ENCODE measurements around the gene TANGO2. TPM values are rescaled to one million over a fixed set of nuclear protein-coding genes. Genes with fewer than 3 reads are reported as not detected.

Gene TANGO2, protein sequence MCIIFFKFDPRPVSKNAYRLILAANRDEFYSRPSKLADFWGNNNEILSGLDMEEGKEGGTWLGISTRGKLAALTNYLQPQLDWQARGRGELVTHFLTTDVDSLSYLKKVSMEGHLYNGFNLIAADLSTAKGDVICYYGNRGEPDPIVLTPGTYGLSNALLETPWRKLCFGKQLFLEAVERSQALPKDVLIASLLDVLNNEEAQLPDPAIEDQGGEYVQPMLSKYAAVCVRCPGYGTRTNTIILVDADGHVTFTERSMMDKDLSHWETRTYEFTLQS
- total RNA-seq, result 44.9 and 51.9 TPM in 2 replicates

DNA sequence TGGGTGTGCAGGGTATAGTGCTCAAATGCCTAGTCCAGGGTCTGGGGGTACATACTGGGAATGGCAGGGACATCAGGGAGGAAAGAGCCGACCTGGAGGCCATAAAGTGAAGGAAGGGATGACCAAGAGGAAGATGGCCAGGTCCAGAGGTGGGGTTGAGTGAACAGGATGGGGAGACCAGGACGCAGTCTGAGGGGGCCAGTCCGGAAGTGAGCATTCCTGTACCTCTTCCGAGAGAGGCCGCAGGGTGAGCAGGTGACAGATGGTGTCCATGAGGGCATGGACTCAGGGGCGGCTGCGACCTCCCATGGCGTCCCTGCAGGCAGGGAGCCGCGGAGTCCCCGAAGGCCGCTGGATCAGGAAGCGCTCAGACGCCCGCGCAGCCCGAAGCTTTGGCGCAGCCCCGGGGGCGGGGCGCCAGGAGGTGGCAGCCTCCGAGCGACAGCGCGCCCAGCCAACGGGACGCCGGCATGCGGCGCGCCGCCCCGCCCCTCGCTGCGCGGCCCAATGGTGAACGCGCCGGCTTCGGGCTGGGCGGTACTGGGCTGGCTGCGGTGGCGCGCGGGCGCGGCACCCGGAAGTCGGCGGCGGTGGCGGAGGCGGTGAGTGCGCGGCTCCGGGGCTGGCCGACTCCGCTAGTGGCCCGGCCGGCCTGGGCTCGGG lies at the start of gene TANGO2:
Gene TANGO2, plus strand, starts transcription at position 578 of the 663 bp plus-strand sequence. CDS start 15,689 bp downstream, outside the sequence.

DNA sequence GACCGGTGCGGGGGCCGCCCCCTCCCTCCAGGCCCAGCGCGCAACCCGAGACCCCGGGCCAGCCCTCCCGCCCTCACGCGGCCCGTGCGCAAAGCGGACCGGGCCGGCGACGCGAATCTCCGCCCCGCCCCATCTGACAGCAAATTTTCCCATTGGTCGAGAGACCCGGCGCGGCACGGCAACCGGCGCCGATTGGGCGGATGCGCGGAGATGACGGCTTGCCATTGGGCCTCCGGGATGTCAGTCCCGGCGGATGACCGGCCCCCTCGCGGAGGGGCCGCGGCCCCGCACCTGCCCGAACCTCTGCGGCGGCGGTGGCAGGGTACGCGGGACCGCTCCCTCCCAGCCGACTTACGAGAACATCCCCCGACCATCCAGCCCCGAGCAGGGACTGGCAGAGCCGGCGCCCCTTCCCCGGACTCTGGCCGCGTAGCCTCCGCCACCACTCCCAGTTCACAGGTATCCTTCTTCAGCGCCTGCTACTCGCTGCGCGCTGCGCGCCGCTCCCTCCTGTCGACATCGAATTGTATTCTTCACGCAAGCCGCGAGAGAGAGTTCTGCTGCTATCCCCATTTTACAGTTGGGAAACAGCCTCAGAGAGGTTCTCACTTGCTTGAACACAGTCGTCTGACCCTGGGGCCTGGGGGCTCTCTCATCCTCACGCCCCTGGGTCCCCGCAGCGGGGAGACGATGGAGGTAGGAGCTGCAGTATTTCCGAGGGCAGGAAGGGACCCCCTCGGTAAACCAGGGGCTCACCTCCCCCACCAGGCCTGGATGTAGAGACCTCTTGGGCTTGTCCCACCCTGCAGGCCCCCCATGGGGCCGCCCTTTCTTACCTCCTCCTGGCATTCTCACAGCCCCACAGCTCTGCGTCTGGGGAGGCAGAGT lies 3.9 kb upstream of the TANGO2 start, which contains the start of gene ARVCF:
Gene ARVCF, minus strand, starts transcription at position 90 of the 888 bp plus-strand sequence. CDS start 26,029 bp downstream, outside the sequence.

DNA sequence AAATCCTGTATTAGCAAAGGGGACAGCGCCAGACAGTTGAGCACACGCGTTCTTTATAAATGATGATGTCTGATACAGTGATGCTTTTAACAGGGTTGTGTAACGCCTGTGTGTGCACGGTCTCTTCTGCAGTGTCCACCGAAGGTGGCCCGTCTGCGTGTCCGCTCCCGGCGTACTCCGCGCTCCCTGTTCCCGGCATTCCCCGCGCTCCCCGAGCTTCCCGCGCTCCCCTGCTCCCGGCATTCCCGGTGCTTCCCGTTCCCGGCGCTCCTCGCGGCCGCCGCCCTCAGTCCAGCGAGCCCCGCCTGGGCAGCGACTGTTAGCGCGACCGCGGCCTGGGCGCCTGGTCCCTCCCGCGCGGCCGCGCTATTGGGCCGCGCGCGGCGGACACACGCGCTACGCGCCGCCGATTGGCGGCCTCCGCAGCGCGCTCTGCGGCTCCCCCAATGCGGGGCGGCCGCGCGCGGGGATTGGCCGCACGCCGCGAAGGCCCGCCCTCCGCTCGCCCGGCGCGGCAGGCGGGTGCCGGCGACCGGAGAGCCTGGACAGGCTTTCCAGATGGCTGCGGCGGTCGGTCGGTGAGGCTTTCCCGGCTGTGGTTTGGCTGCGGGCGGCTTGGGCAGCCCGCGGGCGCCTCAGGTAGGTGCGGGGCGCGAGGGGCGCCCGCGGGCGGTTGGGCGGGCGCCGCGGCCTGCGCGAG lies 59.0 kb downstream of the TANGO2 start, which contains the start of gene DGCR8:
Gene DGCR8, plus strand, starts transcription at position 497 of the 700 bp plus-strand sequence. CDS start 5,723 bp downstream, outside the sequence.

DNA sequence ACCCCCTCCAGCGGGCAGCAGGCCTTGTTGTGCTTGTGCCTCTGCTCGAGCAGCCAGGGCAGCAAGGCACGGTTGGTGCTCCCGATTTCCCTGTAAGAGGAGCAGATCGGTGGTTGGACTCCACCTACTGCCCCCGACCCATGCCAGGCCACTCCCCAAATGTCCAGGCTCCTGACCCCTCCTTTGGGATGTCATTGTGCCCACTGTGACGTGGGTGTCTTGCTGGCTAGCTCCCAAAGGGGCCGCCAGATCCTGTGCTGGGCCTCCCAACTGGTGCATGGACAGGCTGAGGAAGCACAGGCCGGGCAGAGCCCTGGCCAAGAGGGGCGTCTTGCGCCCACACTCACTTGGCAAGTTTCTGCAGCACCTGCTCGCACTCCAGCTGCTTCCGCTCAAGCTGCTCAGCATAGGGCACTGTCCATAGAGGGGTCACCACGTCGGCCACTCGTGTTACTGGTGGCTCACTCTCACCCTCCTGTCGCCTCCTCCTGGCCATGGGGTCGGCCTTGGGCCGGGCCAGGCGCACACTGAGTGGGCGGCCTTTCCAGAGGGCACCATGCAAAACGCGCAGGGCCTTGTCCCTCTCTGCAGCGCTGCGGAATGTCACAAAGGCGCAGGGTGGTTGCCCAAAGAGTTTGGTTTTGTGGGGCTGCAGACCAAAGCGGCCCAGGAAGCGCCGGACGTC lies 94.9 kb downstream of the TANGO2 start, which contains the start of gene RANBP1:
Gene RANBP1, plus strand, starts transcription at position 414 of the 685 bp plus-strand sequence. Its CDS starts 81 bp downstream, at position 495.

Small RNAs within 50 kb of the gene (small RNA-seq; reads per million reads assigned to genes)
- gene MIR185 (223 reads per million, percentile 98 among the genes with 10 or more reads in this experiment), gene MIR6816 (not detected), gene RF00017 (not detected)

Other genes starting within 250 kb of the TANGO2 start
- 3.5 and 3.8 TPM in 2 replicates for gene GNB1L, start 166.2 kb upstream of the TANGO2 start, total RNA-seq
- 10.8 and 14.2 TPM in 2 replicates for gene RTL10, start 166.2 kb upstream of the TANGO2 start, total RNA-seq
- gene COMT, start 79.3 kb upstream of the TANGO2 start, total RNA-seq, result 222 and 228 TPM in 2 replicates
- gene TXNRD2, start 79.3 kb upstream of the TANGO2 start, total RNA-seq, result 13.3 and 16.5 TPM in 2 replicates
- 21.4 and 25.2 TPM in 2 replicates for gene ARVCF, start 4.3 kb upstream of the TANGO2 start, total RNA-seq
- 23.0 and 28.5 TPM in 2 replicates for gene DGCR8, start 59.1 kb downstream of the TANGO2 start, total RNA-seq
- gene RANBP1, start 95.0 kb downstream of the TANGO2 start, total RNA-seq, result 117 and 128 TPM in 2 replicates
- 30.1 and 30.6 TPM in 2 replicates for gene TRMT2A, start 96.1 kb downstream of the TANGO2 start, total RNA-seq
- gene ZDHHC8, start 110.7 kb downstream of the TANGO2 start, total RNA-seq, result 10.6 and 12.5 TPM in 2 replicates
- gene CCDC188, start 129.9 kb downstream of the TANGO2 start, total RNA-seq, result 0.65 and 1.3 TPM in 2 replicates
- gene RTN4R, start 247.2 kb downstream of the TANGO2 start, total RNA-seq, result 0.22 and 0.26 TPM in 2 replicates

All from articular chondrocyte of knee joint (primary cell).